Esophagus muscularis mucosa (tissue), 4 donors: ENCODE data around the gene SATB1. TPM values are rescaled to one million over a fixed set of nuclear protein-coding genes. Genes with fewer than 3 reads are reported as not detected.
A peak's percentile ranks its signal among the peaks of the same experiment; 100 is the strongest.

Experiments
- DNase-seq: peaks from one replicate; pipeline ENCODE4 v3.0.0-alpha.2; 2017; ENCODE audit errors: extremely low spot score
- H3K27ac ChIP-seq, 4 donors: fragments of 200-600 bp; sonication (generic); replicated peaks in 1 of 4; 1 replicate in 3 of 4; 2 replicates in 1 of 4; pipeline ENCODE4 v1.5.1; 2016 to 2019; ENCODE audit warnings: mild to moderate bottlenecking in 1 of 4
- H3K27me3 ChIP-seq, 4 donors: fragments of 200-600 bp; sonication (generic); one replicate each; pipeline versions ENCODE4 v1.5.1 to v1.6.0; 2016 to 2019
- H3K36me3 ChIP-seq, 4 donors: fragments of 200-600 bp; sonication (generic); one replicate each; pipeline ENCODE4 v1.5.1; 2016 to 2019
- H3K4me1 ChIP-seq, 4 donors: fragments of 200-600 bp; sonication (generic); one replicate each; pipeline ENCODE4 v1.5.1; 2016 to 2019
- H3K4me3 ChIP-seq, 4 donors: fragments of 200-600 bp; sonication (generic); 1 replicate in 2 of 4; 2 replicates in 2 of 4; pipeline ENCODE4 v1.5.1; 2016 to 2019; ENCODE audit warnings: mild to moderate bottlenecking in 4 of 4, moderate library complexity in 1 of 4
- H3K9me3 ChIP-seq, 4 donors: fragments of 200-600 bp; sonication (generic); 1 replicate in 3 of 4; 2 replicates in 1 of 4; pipeline ENCODE4 v1.5.1; 2016 to 2019
- EP300 ChIP-seq: sonication (generic); formaldehyde crosslinking; IDR thresholded peaks from one replicate; pipeline ENCODE4 v1.6.1; 2017; ENCODE audit warnings: antibody characterized with exemption
- POLR2A ChIP-seq: fragments of 450-650 bp; IDR thresholded peaks from one replicate; pipeline ENCODE4 v1.6.1; 2017; ENCODE audit warnings: antibody characterized with exemption, moderate library complexity, mild to moderate bottlenecking, low read depth
- POLR2AphosphoS5 ChIP-seq, 2 donors: sonication (generic); formaldehyde crosslinking; IDR thresholded peaks; one replicate each; pipeline ENCODE4 v1.6.1; 2017; ENCODE audit warnings: antibody characterized with exemption in 2 of 2
- WGBS: methylation state at CpG from one replicate; pipeline ENCODE4 v1.1.5; 2018; 5-methylcytosine and 5-hydroxymethylcytosine counted together
- intact Hi-C: fragments of 100-400 bp; cut with DNase I; formaldehyde crosslinking; loops from one replicate; pipeline ENCODE4 v1.15.1; 2023
- total RNA-seq, 4 donors: library from RNA; depleted of rRNA; stranded (reverse); fragments of >200 nt; gene quantifications; one replicate each; pipeline versions ENCODE4 v1.1.0 to v1.2.1, GENCODE V29; 2016
- TF ChIP-seq, protein P1 (sequence below), 3 experiments: fragments of 200-600 bp in 2 of 3; fragments of 450-650 bp in 1 of 3; sonication (generic) in 2 of 3; IDR thresholded peaks; one replicate each; pipeline ENCODE4 v1.5.1; 2017 to 2019; ENCODE audit warnings: antibody characterized with exemption in 3 of 3, mild to moderate bottlenecking in 2 of 3, moderate library complexity in 1 of 3

Gene SATB1
- total RNA-seq, 4 donors from 2014 or later = 38.1 to 87.4 (median 57.1) TPM

DNA sequence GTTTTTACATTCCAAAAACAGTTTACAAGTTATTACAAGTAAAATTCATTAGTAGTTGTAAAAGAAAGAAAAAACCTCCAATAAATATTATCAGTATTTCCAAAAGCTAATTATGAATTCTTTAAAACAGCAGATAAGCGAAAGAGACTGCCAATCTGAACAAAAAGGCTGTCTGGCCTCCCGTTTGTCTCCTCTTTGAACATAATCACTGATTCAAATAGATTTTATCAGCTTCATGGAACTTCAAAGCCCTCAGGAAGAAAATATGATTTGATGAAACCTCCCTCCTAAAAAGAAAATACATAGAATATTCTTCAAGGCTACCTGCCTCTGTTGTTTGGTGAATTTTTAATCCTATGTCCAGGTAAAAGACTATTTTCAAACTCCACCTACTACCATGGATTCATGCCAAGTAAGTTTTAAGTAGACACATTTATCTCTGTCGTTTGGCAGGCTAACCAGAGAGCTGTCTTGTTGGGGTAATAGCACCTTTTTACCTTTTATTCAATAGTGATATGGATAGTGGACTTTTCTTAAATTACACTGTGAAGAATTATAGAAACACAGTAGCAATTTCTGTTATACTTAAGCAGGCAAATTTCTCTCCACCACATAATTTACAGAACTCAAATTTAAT is 35.0 kb downstream of the SATB1 start:
- no peaks in the 10 kb centered on the region for H3K4me1 ChIP-seq
- no peaks in the 10 kb centered on the region for H3K9me3 ChIP-seq
- H3K27me3 ChIP-seq = no peaks in the 10 kb centered on the region
- DNase-seq = no peak
- 63% methylated on average over 3 of the region's 3 CpGs for WGBS
- intact Hi-C loops = no loop called here
- TF ChIP-seq POLR2A = no peak
- TF ChIP-seq, protein P1, sequence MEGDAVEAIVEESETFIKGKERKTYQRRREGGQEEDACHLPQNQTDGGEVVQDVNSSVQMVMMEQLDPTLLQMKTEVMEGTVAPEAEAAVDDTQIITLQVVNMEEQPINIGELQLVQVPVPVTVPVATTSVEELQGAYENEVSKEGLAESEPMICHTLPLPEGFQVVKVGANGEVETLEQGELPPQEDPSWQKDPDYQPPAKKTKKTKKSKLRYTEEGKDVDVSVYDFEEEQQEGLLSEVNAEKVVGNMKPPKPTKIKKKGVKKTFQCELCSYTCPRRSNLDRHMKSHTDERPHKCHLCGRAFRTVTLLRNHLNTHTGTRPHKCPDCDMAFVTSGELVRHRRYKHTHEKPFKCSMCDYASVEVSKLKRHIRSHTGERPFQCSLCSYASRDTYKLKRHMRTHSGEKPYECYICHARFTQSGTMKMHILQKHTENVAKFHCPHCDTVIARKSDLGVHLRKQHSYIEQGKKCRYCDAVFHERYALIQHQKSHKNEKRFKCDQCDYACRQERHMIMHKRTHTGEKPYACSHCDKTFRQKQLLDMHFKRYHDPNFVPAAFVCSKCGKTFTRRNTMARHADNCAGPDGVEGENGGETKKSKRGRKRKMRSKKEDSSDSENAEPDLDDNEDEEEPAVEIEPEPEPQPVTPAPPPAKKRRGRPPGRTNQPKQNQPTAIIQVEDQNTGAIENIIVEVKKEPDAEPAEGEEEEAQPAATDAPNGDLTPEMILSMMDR (IDR thresholded peaks at IDR 0.05) = no peak
- no peak for TF ChIP-seq EP300
- TF ChIP-seq POLR2AphosphoS5 (IDR thresholded peaks at IDR 0.05) = no peak
- no peak overlapping the region for H3K4me3 ChIP-seq
- peaks cover 0 to 25% (median 17%) of the 10 kb centered on the region in 4 donors for H3K36me3 ChIP-seq
- no peak overlapping the region for H3K27ac ChIP-seq

DNA sequence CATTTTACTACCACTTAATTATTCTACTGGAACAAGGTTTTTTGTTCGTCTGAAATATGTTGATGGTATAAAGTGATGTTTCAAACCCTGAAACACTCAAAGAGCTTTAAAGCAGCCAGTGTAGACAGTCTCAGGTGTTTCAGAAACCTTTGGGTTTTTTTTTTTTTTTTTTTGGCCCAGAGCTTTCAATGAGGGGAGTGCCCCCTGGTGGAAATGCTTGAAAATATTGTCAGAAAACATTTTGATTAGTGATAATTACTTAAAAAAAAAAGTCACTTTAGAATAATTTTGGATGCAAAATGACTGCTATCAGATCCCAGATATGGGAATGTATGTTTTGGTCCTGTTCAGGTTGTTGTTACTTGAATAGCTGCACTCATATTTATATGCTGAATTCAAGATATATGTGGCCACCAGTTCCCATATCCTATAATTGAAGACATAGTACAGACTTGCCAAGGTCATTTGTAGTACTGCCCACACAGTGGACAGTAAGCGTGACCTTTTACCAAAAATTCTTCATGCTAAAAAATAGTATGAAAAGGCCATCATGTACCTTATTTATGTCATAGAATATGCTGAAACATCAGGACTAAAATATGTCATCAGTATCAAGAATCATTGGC is 35.9 kb downstream of the SATB1 start:
- 39% methylated on average over 2 of the region's 2 CpGs for WGBS
- intact Hi-C loops = no loop called here

DNA sequence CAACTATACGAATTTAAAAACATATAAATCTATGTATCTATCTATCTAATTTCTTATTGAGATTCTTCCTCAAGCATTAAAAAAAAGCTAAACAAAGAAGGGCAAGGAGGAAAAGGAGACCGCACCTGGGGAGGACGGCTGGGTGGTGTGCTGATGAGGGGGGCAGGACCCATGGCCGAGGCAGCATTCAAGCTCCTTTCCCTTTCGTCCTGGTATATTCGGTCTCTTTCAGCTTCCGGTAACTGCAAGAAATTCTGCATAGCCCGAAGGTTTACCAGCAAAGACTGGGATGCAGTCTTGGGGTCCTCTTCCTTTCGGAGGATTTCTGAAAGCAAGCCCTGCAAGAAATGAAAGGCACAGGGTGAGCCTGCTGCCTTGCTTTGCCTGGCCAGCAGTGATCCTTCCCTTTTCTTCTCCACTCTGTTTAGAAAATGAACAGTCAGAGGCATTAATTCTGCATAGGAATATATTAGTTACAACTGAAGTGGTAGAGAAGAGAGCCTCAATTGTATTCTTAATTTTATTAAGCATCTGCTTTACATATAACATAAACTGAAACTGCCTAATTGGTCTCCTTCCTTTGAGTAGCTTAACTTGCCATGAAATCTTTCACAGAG is 38.8 kb downstream of the SATB1 start:
- no peaks in the 10 kb centered on the region for H3K4me1 ChIP-seq
- intact Hi-C loops = no loop called here
- no peak overlapping the region for H3K27ac ChIP-seq
- no peaks in the 10 kb centered on the region for H3K27me3 ChIP-seq
- H3K36me3 ChIP-seq = peaks cover 0 to 23% (median 12%) of the 10 kb centered on the region in 4 donors
- H3K9me3 ChIP-seq = no peaks in the 10 kb centered on the region
- no peak overlapping the region for H3K4me3 ChIP-seq
- TF ChIP-seq, protein P1 (IDR thresholded peaks at IDR 0.05) = no peak
- no peak for TF ChIP-seq EP300
- no peak for TF ChIP-seq POLR2A
- TF ChIP-seq POLR2AphosphoS5 (IDR thresholded peaks at IDR 0.05) = no peak
- WGBS = 96% methylated on average over 9 of the region's 9 CpGs
- no peak for DNase-seq

More for the DNA sequence above, 35.9 kb downstream of the SATB1 start:
- TF ChIP-seq EP300 (no peak), POLR2A (no peak), POLR2AphosphoS5 (IDR thresholded peaks at IDR 0.05) (no peak)
- TF ChIP-seq, protein P1 (IDR thresholded peaks at IDR 0.05) = peak in 2 of 3 experiments; percentile 55 to 58
- peaks cover 0 to 23% (median 12%) of the 10 kb centered on the region in 4 donors for H3K36me3 ChIP-seq
- DNase-seq = no peak
- no peaks in the 10 kb centered on the region for H3K9me3 ChIP-seq
- no peaks in the 10 kb centered on the region for H3K4me1 ChIP-seq
- no peak overlapping the region for H3K4me3 ChIP-seq
- H3K27ac ChIP-seq = no peak overlapping the region
- H3K27me3 ChIP-seq = no peaks in the 10 kb centered on the region

DNA sequence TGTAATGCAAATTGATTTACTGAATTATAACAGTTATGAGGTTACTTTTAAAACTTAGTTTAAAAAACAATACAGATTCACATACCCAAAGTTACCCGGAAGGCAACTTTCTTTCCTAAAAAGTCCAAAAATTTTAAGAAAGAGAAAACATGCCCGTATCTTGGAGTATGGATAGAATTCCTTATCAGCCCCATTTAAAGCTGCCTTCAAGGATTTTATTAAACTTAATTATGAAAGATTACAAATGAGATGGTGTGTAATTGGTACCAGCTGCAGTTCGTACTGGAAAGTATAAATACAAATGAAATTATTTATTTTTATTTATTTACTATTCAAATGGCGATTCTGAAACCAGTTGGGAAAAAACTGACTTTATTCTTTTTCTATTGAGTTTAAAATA is 39.4 kb downstream of the SATB1 start:
- no peaks in the 10 kb centered on the region for H3K9me3 ChIP-seq
- TF ChIP-seq POLR2A (no peak), EP300 (no peak), POLR2AphosphoS5 (IDR thresholded peaks at IDR 0.05) (no peak)
- TF ChIP-seq, protein P1 (IDR thresholded peaks at IDR 0.05) = no peak
- no peak overlapping the region for H3K27ac ChIP-seq
- intact Hi-C loops = no loop called here
- no peak overlapping the region for H3K4me3 ChIP-seq
- no peaks in the 10 kb centered on the region for H3K4me1 ChIP-seq
- 81% methylated on average over 4 of the region's 4 CpGs for WGBS
- H3K27me3 ChIP-seq = no peaks in the 10 kb centered on the region
- no peak for DNase-seq
- peaks cover 0 to 23% (median 12%) of the 10 kb centered on the region in 4 donors for H3K36me3 ChIP-seq
